ENCODE measurements around the gene NADK. TPM values are rescaled to one million over a fixed set of nuclear protein-coding genes. Genes with fewer than 3 reads are reported as not detected.

Gene NADK
- total and polyA plus RNA-seq, 10 of the 15 experiments (the other 5 are each of a cell fraction or from before 2014, with no cell fraction given) = 1.1 to 93.2 (median 46.9) TPM

DNA sequence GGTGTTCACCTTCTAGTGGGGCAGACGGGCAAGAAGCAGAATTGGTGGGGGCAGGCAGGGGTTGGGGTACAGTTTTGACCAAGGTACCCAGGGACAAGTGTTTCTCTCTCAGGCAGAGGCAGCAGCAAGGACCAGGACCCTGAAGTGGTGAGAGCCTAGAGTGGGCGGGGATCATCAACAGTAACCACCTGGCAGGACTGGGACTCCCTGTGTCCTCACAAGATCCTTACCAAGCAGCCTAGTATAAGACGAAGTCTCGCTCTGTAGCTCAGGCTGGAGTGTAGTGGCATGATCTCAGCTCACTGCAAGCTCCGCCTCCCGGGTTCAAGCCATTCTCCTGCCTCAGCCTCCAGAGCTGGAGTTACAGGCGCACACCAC, 3.2 kb upstream of the NADK start:
- 68% methylated on average over 7 of the region's 7 CpGs for WGBS (ENCODE audit: insufficient coverage, insufficient replicate concordance, low lambda C conversion rate, missing lambda C conversion rate)
- H3K9me3 ChIP-seq (replicated peaks; ENCODE audit: control insufficient read depth, insufficient read depth, low read length) = no peaks in the 10 kb centered on the region
- SMC1A ChIA-PET (ENCODE audit: uncharacterized antibody, unreplicated experiment) = no interaction called here
- in situ Hi-C loops (cut with MboI) (loop anchor here (10.0 kb wide), 1 partner anchor 123 kb away; no protein-coding TSS in a partner anchor), intact Hi-C loops (cut with micrococcal nuclease; ENCODE audit: unreplicated experiment) (no loop called here)
- H3K9ac ChIP-seq (ENCODE audit: control insufficient read depth, insufficient read depth, low read length) = no peak overlapping the region; the same call in 1 of the 2 replicates
- H3K27ac ChIP-seq (ENCODE audit: control insufficient read depth, insufficient read depth) = peak overlapping the region; percentile 98
- H3K4me1 ChIP-seq (ENCODE audit: control insufficient read depth, insufficient read depth, low read length) = peaks cover 46% of the 10 kb centered on the region
- ATAC-seq (no peak), DNase-seq (ENCODE audit: low read depth, low spot score) (no peak), FAIRE-seq (no peak)
- POLR2A ChIA-PET = no interaction called here
- H4K20me1 ChIP-seq (ENCODE audit: control insufficient read depth, insufficient read depth) = no peaks in the 10 kb centered on the region
- H3K4me3 ChIP-seq = no peak overlapping the region
- peaks cover 18% of the 10 kb centered on the region for H3K79me2 ChIP-seq (ENCODE audit: control insufficient read depth, insufficient read depth, low read length)
- no TSS peak for BruUV-seq (replicated peaks)
- no peak overlapping the region for H2AFZ ChIP-seq (ENCODE audit: control insufficient read depth, low read depth, low read length)
- TF ChIP-seq HDGF (IDR thresholded peaks at IDR 0.05) (peak; percentile 73; the same call in 1 of the 2 replicates), PAX5 (IDR thresholded peaks at IDR 0.05; ENCODE audit: borderline replicate concordance, low read depth, low read length) (no peak)
- H3K36me3 ChIP-seq (ENCODE audit: control insufficient read depth in 2 of 2, insufficient read depth in 2 of 2, low read length in 1 of 2) = peaks cover 3 to 8% of the 10 kb centered on the region in 2 experiments; a peak in 2 of 4 replicates
- RAD21 ChIA-PET (ENCODE audit: unreplicated experiment) = interaction anchor here (1.9 kb wide), 1 partner anchor 124 kb away, joined by 4 read pairs; no protein-coding TSS in a partner anchor
- 0 out of 2 replicates have a peak overlapping the region, but pooled peaks have one; percentile 12 for H3K4me2 ChIP-seq (ENCODE audit: control insufficient read depth, insufficient read depth)
- CTCF ChIA-PET = interaction anchor here (1.0 kb wide), 2 partner anchors 119 to 125 kb away, joined by 3 read pairs; no protein-coding TSS in a partner anchor
- H3K27me3 ChIP-seq (replicated peaks in 1 of 2; ENCODE audit: control insufficient read depth in 2 of 2, insufficient read depth in 2 of 2, low read length in 1 of 2) = no peaks in the 10 kb centered on the region

DNA sequence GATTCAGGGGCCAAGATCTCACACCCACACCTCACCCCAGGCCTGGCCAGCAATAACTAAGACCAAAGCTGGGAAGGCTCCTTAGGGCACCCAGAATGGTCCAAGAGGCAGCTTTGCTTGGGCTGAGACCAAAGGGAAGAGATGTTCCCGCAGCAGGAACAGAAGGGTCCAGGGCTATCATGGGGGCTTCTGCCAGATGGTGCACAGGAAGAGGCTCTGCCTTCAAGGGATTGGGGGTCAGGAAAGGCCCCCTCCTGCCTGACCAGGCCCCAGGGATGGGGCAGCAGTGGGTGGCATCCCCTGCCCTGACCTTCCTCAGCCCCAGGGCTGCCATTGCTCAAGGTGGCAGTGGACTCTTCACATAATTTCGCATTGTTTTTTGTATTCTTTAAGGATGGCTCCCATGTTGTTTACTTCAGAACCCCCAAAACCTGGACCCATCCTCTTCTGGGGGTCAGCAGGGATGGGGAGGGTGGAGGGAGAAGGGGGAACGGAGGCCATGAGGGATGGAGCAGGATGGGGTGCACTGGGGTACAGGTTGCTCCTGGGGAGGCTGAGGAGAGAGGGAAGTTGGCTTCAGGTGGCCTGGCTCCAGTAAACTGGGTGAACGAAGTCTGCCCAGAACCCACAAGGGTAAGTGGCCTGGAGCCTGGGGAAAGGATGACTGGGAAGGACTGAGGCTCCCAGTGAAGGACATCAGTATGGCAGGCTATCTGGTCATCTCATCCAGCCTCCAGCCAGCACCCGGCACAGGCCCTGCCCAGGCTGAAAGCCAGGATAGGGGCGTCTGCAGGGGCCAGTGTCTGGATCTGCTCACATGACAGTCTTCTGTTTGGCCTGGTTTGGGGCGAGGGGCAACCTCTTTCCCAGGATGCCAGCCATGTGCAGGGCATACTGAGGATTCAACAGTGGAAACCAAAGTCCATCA, 2.6 kb upstream of the NADK start:
- in situ Hi-C loops (cut with MboI) = loop anchor here (10.0 kb wide), 1 partner anchor 124 kb away; no protein-coding TSS in a partner anchor
- TF ChIP-seq NR2F1 (conservative IDR thresholded peaks at IDR 0.05) (peak; percentile 7; the same call in 1 of the 2 replicates), GATAD2B (conservative IDR thresholded peaks at IDR 0.05; ENCODE audit: low read depth) (0 out of 2 replicates have a peak, but pooled peaks have one; percentile 11), IKZF1 (conservative IDR thresholded peaks at IDR 0.05) (0 out of 2 replicates have a peak, but pooled peaks have one; percentile 36), SRF (IDR thresholded peaks at IDR 0.05; ENCODE audit: low read depth in 2 of 2, low read length in 2 of 2) (no peak), GABPA (IDR thresholded peaks at IDR 0.05; ENCODE audit: low read depth) (no peak), EGR1 (IDR thresholded peaks at IDR 0.05; ENCODE audit: borderline replicate concordance in 1 of 2, low read depth in 2 of 2, low read length in 2 of 2) (0 out of 3 replicates have a peak, but pooled peaks of 1 of the 2 experiments have one; percentile 34), ETV6 (conservative IDR thresholded peaks at IDR 0.05 in 1 of 2, IDR thresholded peaks at IDR 0.05 in 1 of 2; ENCODE audit: borderline replicate concordance in 1 of 2, low read depth in 1 of 2) (no peak), SREBF1 (IDR thresholded peaks at IDR 0.05; ENCODE audit: low read length) (no peak), JUND (IDR thresholded peaks at IDR 0.05; ENCODE audit: low read depth, low read length) (no peak)
- TF ChIP-seq, protein P1, sequence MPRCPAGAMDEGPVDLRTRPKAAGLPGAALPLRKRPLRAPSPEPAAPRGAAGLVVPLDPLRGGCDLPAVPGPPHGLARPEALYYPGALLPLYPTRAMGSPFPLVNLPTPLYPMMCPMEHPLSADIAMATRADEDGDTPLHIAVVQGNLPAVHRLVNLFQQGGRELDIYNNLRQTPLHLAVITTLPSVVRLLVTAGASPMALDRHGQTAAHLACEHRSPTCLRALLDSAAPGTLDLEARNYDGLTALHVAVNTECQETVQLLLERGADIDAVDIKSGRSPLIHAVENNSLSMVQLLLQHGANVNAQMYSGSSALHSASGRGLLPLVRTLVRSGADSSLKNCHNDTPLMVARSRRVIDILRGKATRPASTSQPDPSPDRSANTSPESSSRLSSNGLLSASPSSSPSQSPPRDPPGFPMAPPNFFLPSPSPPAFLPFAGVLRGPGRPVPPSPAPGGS (IDR thresholded peaks at IDR 0.05; ENCODE audit: borderline replicate concordance, insufficient read depth, low read depth, low read length, poor library complexity, severe bottlenecking) = peak; percentile 31

More for the DNA sequence above, 2.6 kb upstream of the NADK start:
- no peak for FAIRE-seq
- CTCF ChIA-PET = interaction anchor here (0.9 to 2.8 kb wide), 12 partner anchors 9 to 128 kb away, joined by 3 to 16 read pairs (median 5); no protein-coding TSS in a partner anchor
- RAD21 ChIA-PET (ENCODE audit: unreplicated experiment) = interaction anchor here (0.7 to 2.1 kb wide), 8 partner anchors 29 to 126 kb away, joined by 3 to 33 read pairs (median 4); no protein-coding TSS in a partner anchor
- H2AFZ ChIP-seq (ENCODE audit: control insufficient read depth, low read depth, low read length) = no peak overlapping the region
- H3K4me3 ChIP-seq = peak overlapping the region; percentile 56; the same call in 1 of the 2 replicates
- ATAC-seq = no peak
- no peaks in the 10 kb centered on the region for H3K9me3 ChIP-seq (replicated peaks; ENCODE audit: control insufficient read depth, insufficient read depth, low read length)
- peak overlapping the region; percentile 76 for H3K9ac ChIP-seq (ENCODE audit: control insufficient read depth, insufficient read depth, low read length)
- peaks cover 23% of the 10 kb centered on the region for H3K79me2 ChIP-seq (ENCODE audit: control insufficient read depth, insufficient read depth, low read length)
- no peaks in the 10 kb centered on the region for H3K27me3 ChIP-seq (replicated peaks in 1 of 2; ENCODE audit: control insufficient read depth in 2 of 2, insufficient read depth in 2 of 2, low read length in 1 of 2)
- SMC1A ChIA-PET (ENCODE audit: uncharacterized antibody, unreplicated experiment) = interaction anchor here (0.7 to 1.8 kb wide), 10 partner anchors 8 to 128 kb away, joined by 3 to 12 read pairs (median 4); no protein-coding TSS in a partner anchor
- 45% methylated on average over 7 of the region's 7 CpGs for WGBS (ENCODE audit: insufficient coverage, insufficient replicate concordance, low lambda C conversion rate, missing lambda C conversion rate)
- H3K27ac ChIP-seq (ENCODE audit: control insufficient read depth, insufficient read depth) = peak overlapping the region; percentile 98
- no peaks in the 10 kb centered on the region for H4K20me1 ChIP-seq (ENCODE audit: control insufficient read depth, insufficient read depth)
- intact Hi-C loops (cut with micrococcal nuclease; ENCODE audit: unreplicated experiment) = loop anchor here (1.0 kb wide), 1 partner anchor 125 kb away; no protein-coding TSS in a partner anchor
- no peak for DNase-seq (ENCODE audit: low read depth, low spot score)
- H3K4me1 ChIP-seq (ENCODE audit: control insufficient read depth, insufficient read depth, low read length) = peaks cover 46% of the 10 kb centered on the region
- no TSS peak for BruUV-seq (replicated peaks)
- peaks cover 0 to 6% of the 10 kb centered on the region in 2 experiments; a peak in 2 of 4 replicates for H3K36me3 ChIP-seq (ENCODE audit: control insufficient read depth in 2 of 2, insufficient read depth in 2 of 2, low read length in 1 of 2)
- H3K4me2 ChIP-seq (ENCODE audit: control insufficient read depth, insufficient read depth) = peak overlapping the region; percentile 98
- POLR2A ChIA-PET = interaction anchor here (0.5 to 2.8 kb wide), 7 partner anchors 9 to 128 kb away, joined by 3 to 14 read pairs (median 5); no protein-coding TSS in a partner anchor
